SK-N-SH (cell line): ENCODE data around the gene MAD1L1. TPM values are rescaled to one million over a fixed set of nuclear protein-coding genes. Genes with fewer than 3 reads are reported as not detected.

Source experiments
- CTCF ChIA-PET: fragments of 300-600, 350-600 bp; formaldehyde crosslinking; extraction: SDS; loops from one replicate; lab custom pipeline; 2021; lab: Yijun Ruan, JAX
- POLR2A ChIA-PET: fragments of 350-600 bp; sonication (Branson Sonifier 250); formaldehyde crosslinking; extraction: SDS; loops from one replicate; lab custom pipeline; 2020; ENCODE audit warnings: antibody characterized with exemption, inconsistent platforms; lab: Yijun Ruan, JAX
- DNase-seq: peaks from one replicate; pipeline ENCODE4 v3.0.0; 2012
- H2AFZ ChIP-seq: fragments of 200-600 bp; sonication (generic); 2 replicates; pipeline ENCODE4 v1.8.1; 2016; ENCODE audit warnings: antibody characterized with exemption, mild to moderate bottlenecking, low read depth
- H3F3A ChIP-seq: fragments of 200-600 bp; sonication (generic); replicated peaks from 2 replicates; pipeline ENCODE3; 2016; ENCODE audit warnings: antibody characterized with exemption, mild to moderate bottlenecking; ENCODE audit not compliant: insufficient read depth
- H3K27ac ChIP-seq, 2 experiments: fragments of 200-500 bp in 1 of 2; fragments of 200-600 bp in 1 of 2; sonication (Bioruptor generic) in 1 of 2; sonication (generic), shearing (Covaris generic) in 1 of 2; 2 replicates each; pipeline versions ENCODE4 v1.5.1 to v1.6.1; 2014 to 2016; ENCODE audit warnings: low read depth in 2 of 2, inconsistent platforms in 1 of 2, low read length in 1 of 2, mild to moderate bottlenecking in 1 of 2, mixed read lengths in 1 of 2
- H3K27me3 ChIP-seq: fragments of 200-600 bp; sonication (generic), shearing (Covaris generic); 2 replicates; pipeline ENCODE4 v1.6.1; 2016; ENCODE audit warnings: mixed run types; ENCODE audit not compliant: insufficient read depth
- H3K36me3 ChIP-seq, 2 experiments: fragments of 200-500 bp in 1 of 2; fragments of 200-600 bp in 1 of 2; sonication (Bioruptor generic) in 1 of 2; sonication (generic) in 1 of 2; replicated peaks in 1 of 2; 2 replicates each; pipeline versions ENCODE3 to v1.5.1; 2014 to 2016; ENCODE audit warnings: low read length in 1 of 2, mild to moderate bottlenecking in 1 of 2; ENCODE audit not compliant: insufficient read depth in 2 of 2, control insufficient read depth in 1 of 2
- H3K4me1 ChIP-seq, 2 experiments: fragments of 200-500 bp in 1 of 2; fragments of 200-600 bp in 1 of 2; sonication (Bioruptor generic) in 1 of 2; sonication (generic), shearing (Covaris generic) in 1 of 2; 2 replicates each; pipeline versions ENCODE4 v1.5.1 to v1.6.1; 2014 to 2016; ENCODE audit warnings: low read depth in 1 of 2, low read length in 1 of 2, mixed run types in 1 of 2; ENCODE audit not compliant: insufficient read depth in 2 of 2, control insufficient read depth in 1 of 2
- H3K4me2 ChIP-seq: fragments of 200-600 bp; sonication (generic), shearing (Covaris generic); 2 replicates; pipeline ENCODE4 v1.6.1; 2017; ENCODE audit warnings: mixed run types
- H3K4me3 ChIP-seq, 2 experiments: fragments of 200-500 bp in 1 of 2; fragments of 200-600 bp in 1 of 2; sonication (Bioruptor generic) in 1 of 2; sonication (generic), shearing (Covaris generic) in 1 of 2; 2 replicates each; pipeline versions ENCODE4 v1.5.1 to v1.8.1; 2014 to 2016; ENCODE audit warnings: low read depth in 2 of 2, inconsistent platforms in 1 of 2, low read length in 1 of 2, mild to moderate bottlenecking in 1 of 2, mixed read lengths in 1 of 2, moderate library complexity in 1 of 2
- H3K79me2 ChIP-seq: fragments of 200-600 bp; sonication (generic); 2 replicates; pipeline ENCODE4 v1.8.1; 2017; ENCODE audit warnings: mild to moderate bottlenecking; ENCODE audit not compliant: insufficient read depth
- H3K9ac ChIP-seq: fragments of 200-600 bp; sonication (generic); 2 replicates; pipeline ENCODE4 v1.6.1; 2017; ENCODE audit warnings: mixed run types
- H3K9me2 ChIP-seq: fragments of 200-600 bp; sonication (generic); 2 replicates; pipeline ENCODE4 v1.6.1; 2017; ENCODE audit warnings: mixed run types
- H3K9me3 ChIP-seq: fragments of 200-600 bp; sonication (generic); 2 replicates; pipeline ENCODE4 v1.6.1; 2017; ENCODE audit warnings: mixed run types, mild to moderate bottlenecking, moderate library complexity
- H4K20me1 ChIP-seq: fragments of 200-600 bp; sonication (generic); 2 replicates; pipeline ENCODE4 v1.6.1; 2017; ENCODE audit warnings: mild to moderate bottlenecking, mixed run types; ENCODE audit not compliant: insufficient read depth
- CHD2 ChIP-seq: fragments of 150-350 bp; IDR thresholded peaks from 2 replicates; pipeline ENCODE4 v1.6.1; 2018; ENCODE audit warnings: low read length; ENCODE audit not compliant: partially characterized antibody
- CTCF ChIP-seq: fragments of 200-600 bp; sonication (generic); IDR thresholded peaks from 2 replicates; pipeline ENCODE4 v1.6.1; 2017; ENCODE audit warnings: antibody characterized with exemption, mild to moderate bottlenecking, moderate library complexity
- ELF1 ChIP-seq: IDR thresholded peaks from 2 replicates; pipeline ENCODE4 v1.4.0; 2012
- EZH2phosphoT487 ChIP-seq: fragments of 200-600 bp; sonication (generic); IDR thresholded peaks from 2 replicates; pipeline ENCODE4 v1.6.1; 2017; ENCODE audit warnings: low read depth, mixed run types, mild to moderate bottlenecking, antibody characterized with exemption, moderate library complexity, borderline replicate concordance
- FOXJ3 ChIP-seq: sonication (generic); formaldehyde crosslinking; IDR thresholded peaks from 2 replicates; pipeline ENCODE4 v1.5.1; 2020; ENCODE audit warnings: mild to moderate bottlenecking, missing genetic modification reagents
- FOXM1 ChIP-seq: IDR thresholded peaks from 2 replicates; pipeline ENCODE4 v1.4.0; 2012; ENCODE audit warnings: low read depth, mild to moderate bottlenecking
- MAX ChIP-seq: IDR thresholded peaks from 2 replicates; pipeline ENCODE4 v1.4.0; 2012; ENCODE audit warnings: low read depth
- MEF2A ChIP-seq: IDR thresholded peaks from 2 replicates; pipeline ENCODE4 v1.4.0; 2012; ENCODE audit warnings: low read depth, borderline replicate concordance
- NFIC ChIP-seq: IDR thresholded peaks from 2 replicates; pipeline ENCODE4 v1.4.0; 2012; ENCODE audit warnings: borderline replicate concordance
- PBX3 ChIP-seq: IDR thresholded peaks from 2 replicates; pipeline ENCODE4; 2012
- RFX5 ChIP-seq: IDR thresholded peaks from 2 replicates; pipeline ENCODE4 v1.6.1; 2012; ENCODE audit warnings: mild to moderate bottlenecking, improper control_type of control experiment, low read length
- RXRA ChIP-seq: IDR thresholded peaks from 2 replicates; pipeline ENCODE4 v1.4.0; 2012; ENCODE audit warnings: low read depth, mild to moderate bottlenecking, borderline replicate concordance
- SMC3 ChIP-seq: IDR thresholded peaks from 2 replicates; pipeline ENCODE4 v1.6.1; 2012; ENCODE audit warnings: low read depth, low read length, improper control_type of control experiment
- TAF1 ChIP-seq: IDR thresholded peaks from 2 replicates; pipeline ENCODE4 v1.6.1; 2012; ENCODE audit warnings: low read depth, mild to moderate bottlenecking, low read length, moderate library complexity, borderline replicate concordance
- TEAD4 ChIP-seq: IDR thresholded peaks from 2 replicates; pipeline ENCODE4 v1.4.0; 2012; ENCODE audit warnings: mild to moderate bottlenecking, borderline replicate concordance; ENCODE audit not compliant: insufficient read depth
- USF2 ChIP-seq: fragments of 150-350 bp; IDR thresholded peaks from 2 replicates; pipeline ENCODE4 v1.6.1; 2017; ENCODE audit warnings: antibody characterized with exemption, low read length, low read depth, borderline replicate concordance
- YY1 ChIP-seq: IDR thresholded peaks from 2 replicates; pipeline ENCODE4 v1.4.0; 2012; ENCODE audit warnings: low read depth, mild to moderate bottlenecking
- WGBS: methylation state at CpG from one replicate; pipeline ENCODE4 v1.1.6; 2017; ENCODE audit warnings: low lambda C conversion rate; 5-methylcytosine and 5-hydroxymethylcytosine counted together
- polyA plus RNA-seq, 3 experiments: library from polyadenylated mRNA; depleted of rRNA; stranded (reverse); fragments of >200 nt; gene quantifications; 2 replicates each; pipeline ENCODE4 v1.2.3, GENCODE V29; 2012

MAD1L1 gene
- polyA plus RNA-seq, 1 of the 3 experiments (the other 2 are of a cell fraction), result 46.2 TPM

- no peak for TF ChIP-seq EZH2phosphoT487
- no peak for TF ChIP-seq MAX
Observed at GRCh38 chr7:1814089-1814811, 418.5 kb downstream of the MAD1L1 start (continued).

- H3K79me2 ChIP-seq, result no peaks in the 10 kb centered on the region
- CTCF ChIA-PET, result interaction anchor here (0.6 to 2.1 kb wide), 30 partner anchors 10 to 534 kb away, joined by 3 to 12 read pairs (median 4); no protein-coding TSS in a partner anchor
- DNase-seq, result peak; percentile 54
- POLR2A ChIA-PET, result no interaction called here
- H3K27me3 ChIP-seq, result no peaks in the 10 kb centered on the region
- 93% methylated on average over 16 of the region's 18 CpGs for WGBS
- peak overlapping the region in 1 of 2 experiments; percentile 77; a peak in 1 of 4 replicates for H3K27ac ChIP-seq
- no peaks in the 10 kb centered on the region for H3K9me2 ChIP-seq
- H2AFZ ChIP-seq, result no peak overlapping the region
- TF ChIP-seq NFIC, result no peak
- TF ChIP-seq TEAD4, result no peak
- no peak for TF ChIP-seq RFX5
- no peak for TF ChIP-seq TAF1
- no peak for TF ChIP-seq CTCF
- TF ChIP-seq USF2, result no peak
- TF ChIP-seq PBX3, result no peak
- TF ChIP-seq EZH2phosphoT487, result no peak
- TF ChIP-seq MEF2A, result no peak
- no peak for TF ChIP-seq ELF1
- TF ChIP-seq SMC3, result no peak
- TF ChIP-seq FOXJ3 (CRISPR knock-in tag), result no peak
- no peak for TF ChIP-seq CHD2
- no peak for TF ChIP-seq RXRA
- no peak for TF ChIP-seq YY1
- TF ChIP-seq FOXM1, result no peak
- no peak overlapping the region for H3K4me2 ChIP-seq
- H3K9ac ChIP-seq, result no peak overlapping the region
- peaks cover 0 to 58% of the 10 kb centered on the region in 2 experiments; a peak in 1 of 4 replicates for H3K4me1 ChIP-seq
- no peaks in the 10 kb centered on the region for H3K36me3 ChIP-seq
- H3K4me3 ChIP-seq, result no peak overlapping the region
- H3K9me3 ChIP-seq, result no peaks in the 10 kb centered on the region
- no peaks in the 10 kb centered on the region for H4K20me1 ChIP-seq
- no peaks in the 10 kb centered on the region for H3F3A ChIP-seq
Observed at GRCh38 chr7:1813394-1814088, 419.2 kb downstream of the MAD1L1 start.
